Raji (cell line): ENCODE measurements around the gene KCNH2.

Source experiments
- POLR2A ChIP-seq: IDR thresholded peaks from 2 replicates; pipeline ENCODE4 v1.6.1; 2011; ENCODE audit warnings: low read depth, low read length, control low read depth; ENCODE audit not compliant: insufficient read depth

The KCNH2 gene

GRCh38 chr7:150954201-150954985 lies 23.7 kb downstream of the KCNH2 start:
- no peak for TF ChIP-seq POLR2A

- no peak for TF ChIP-seq POLR2A
Measured at GRCh38 chr7:150953061-150953997, 24.8 kb downstream of the KCNH2 start.

- no peak for TF ChIP-seq POLR2A
Measured at GRCh38 chr7:150952331-150953050, 25.6 kb downstream of the KCNH2 start.

GRCh38 chr7:150951521-150951920 lies 26.6 kb downstream of the KCNH2 start:
- no peak for TF ChIP-seq POLR2A

GRCh38 chr7:150951181-150951520 lies 27.0 kb downstream of the KCNH2 start:
- no peak for TF ChIP-seq POLR2A

- TF ChIP-seq POLR2A, result no peak
Measured at GRCh38 chr7:150950496-150951180, 27.5 kb downstream of the KCNH2 start.

GRCh38 chr7:150949971-150950491 lies 28.1 kb downstream of the KCNH2 start:
- no peak for TF ChIP-seq POLR2A

- TF ChIP-seq POLR2A, result no peak
Measured at GRCh38 chr7:150949564-150949963, 28.6 kb downstream of the KCNH2 start.

- no peak for TF ChIP-seq POLR2A
Measured at GRCh38 chr7:150948791-150949251, 29.3 kb downstream of the KCNH2 start.

- TF ChIP-seq POLR2A, result no peak
Measured at GRCh38 chr7:150947761-150948651, 30.1 kb downstream of the KCNH2 start.

- no peak for TF ChIP-seq POLR2A
Measured at GRCh38 chr7:150947241-150947745, 30.8 kb downstream of the KCNH2 start.

GRCh38 chr7:150946421-150947240 lies 31.5 kb downstream of the KCNH2 start:
- TF ChIP-seq POLR2A, result no peak

GRCh38 chr7:150945853-150946420 lies 32.2 kb downstream of the KCNH2 start:
- no peak for TF ChIP-seq POLR2A
